Measurements from ENCODE around the gene PLXNA2. TPM values are rescaled to one million over a fixed set of nuclear protein-coding genes. Genes with fewer than 3 reads are reported as not detected.

Gene PLXNA2
- total RNA-seq, 2 donors from 2014 or later, result 7.3 to 8.9 TPM

- WGBS, result 53% methylated on average over 12 of the region's 12 CpGs
- no peak for TF ChIP-seq CTCF (IDR thresholded peaks at IDR 0.05)
- no peak for TF ChIP-seq POLR2AphosphoS5 (IDR thresholded peaks at IDR 0.05)
- no peak for TF ChIP-seq POLR2A (IDR thresholded peaks at IDR 0.05)
- no peaks in the 10 kb centered on the region for H3K4me1 ChIP-seq (replicated peaks)
- intact Hi-C loops (cut with DNase I), result no loop called here
- H3K9me3 ChIP-seq, result no peaks in the 10 kb centered on the region
- H3K27ac ChIP-seq, result no peak overlapping the region
- DNase-seq (ENCODE audit: low spot score), result no peak
- no peak overlapping the region for H3K4me3 ChIP-seq
- H3K36me3 ChIP-seq, result no peaks in the 10 kb centered on the region
- H3K27me3 ChIP-seq (replicated peaks; ENCODE audit: insufficient read depth), result no peaks in the 10 kb centered on the region
Measured at GRCh38 chr1:208078752-208079151, 165.4 kb downstream of the PLXNA2 start.

GRCh38 chr1:208077232-208078075 lies 166.7 kb downstream of the PLXNA2 start:
- Histone ChIP-seq H3K27me3 (replicated peaks; ENCODE audit: insufficient read depth) (no peaks in the 10 kb centered on the region), H3K4me1 (replicated peaks) (no peaks in the 10 kb centered on the region), H3K36me3 (no peaks in the 10 kb centered on the region), H3K4me3 (no peak overlapping the region), H3K9me3 (no peaks in the 10 kb centered on the region), H3K27ac (no peak overlapping the region)
- intact Hi-C loops (cut with DNase I), result no loop called here
- TF ChIP-seq CTCF (IDR thresholded peaks at IDR 0.05) (no peak), POLR2A (IDR thresholded peaks at IDR 0.05) (no peak), POLR2AphosphoS5 (IDR thresholded peaks at IDR 0.05) (no peak)
- DNase-seq (ENCODE audit: low spot score), result no peak
- WGBS, result 82% methylated on average over 16 of the region's 16 CpGs

GRCh38 chr1:208074353-208074752 lies 169.8 kb downstream of the PLXNA2 start:
- TF ChIP-seq POLR2A (IDR thresholded peaks at IDR 0.05) (no peak), POLR2AphosphoS5 (IDR thresholded peaks at IDR 0.05) (no peak), CTCF (IDR thresholded peaks at IDR 0.05) (no peak)
- 81% methylated on average over 6 of the region's 6 CpGs for WGBS
- no peaks in the 10 kb centered on the region for H3K9me3 ChIP-seq
- intact Hi-C loops (cut with DNase I), result no loop called here
- no peaks in the 10 kb centered on the region for H3K4me1 ChIP-seq (replicated peaks)
- H3K27me3 ChIP-seq (replicated peaks; ENCODE audit: insufficient read depth), result no peaks in the 10 kb centered on the region
- DNase-seq (ENCODE audit: low spot score), result no peak
- H3K36me3 ChIP-seq, result no peaks in the 10 kb centered on the region
- no peak overlapping the region for H3K27ac ChIP-seq
- H3K4me3 ChIP-seq, result no peak overlapping the region

GRCh38 chr1:208071435-208072031 lies 172.7 kb downstream of the PLXNA2 start:
- intact Hi-C loops (cut with DNase I), result no loop called here

More at GRCh38 chr1:208071435-208072031, 172.7 kb downstream of the PLXNA2 start:
- Histone ChIP-seq H3K36me3 (no peaks in the 10 kb centered on the region), H3K27ac (no peak overlapping the region), H3K27me3 (replicated peaks; ENCODE audit: insufficient read depth) (no peaks in the 10 kb centered on the region), H3K4me3 (no peak overlapping the region), H3K9me3 (no peaks in the 10 kb centered on the region), H3K4me1 (replicated peaks) (no peaks in the 10 kb centered on the region)
- no peak for DNase-seq (ENCODE audit: low spot score)
- WGBS, result 84% methylated on average over 7 of the region's 7 CpGs
- TF ChIP-seq POLR2AphosphoS5 (IDR thresholded peaks at IDR 0.05), result no peak
- TF ChIP-seq POLR2A (IDR thresholded peaks at IDR 0.05), result no peak
- no peak for TF ChIP-seq CTCF (IDR thresholded peaks at IDR 0.05)
